Stimulated activated CD8-positive, alpha-beta memory T cell treated with anti-CD3 and anti-CD28 coated beads, Interleukin-4, amount 100 ng/mL, for 24 hours (primary cell): ENCODE measurements around the gene CADPS2.

ENCODE experiments used
- DNase-seq: peaks from one replicate; pipeline ENCODE4 v3.0.0-alpha.2; 2020; ENCODE audit warnings: low read depth

The CADPS2 gene

GRCh38 chr7:122600042-122600441, 286.2 kb downstream of the CADPS2 start:
- DNase-seq = no peak

- DNase-seq = no peak
Measured at GRCh38 chr7:122597277-122597676, 289.0 kb downstream of the CADPS2 start.

GRCh38 chr7:122595885-122596284, 290.4 kb downstream of the CADPS2 start:
- no peak for DNase-seq

- DNase-seq = no peak
Measured at GRCh38 chr7:122588621-122589020, 297.6 kb downstream of the CADPS2 start.

GRCh38 chr7:122584676-122585251, 301.5 kb downstream of the CADPS2 start:
- no peak for DNase-seq

- DNase-seq = no peak
Measured at GRCh38 chr7:122578350-122578749, 307.9 kb downstream of the CADPS2 start.

GRCh38 chr7:122577449-122578003, 308.7 kb downstream of the CADPS2 start:
- no peak for DNase-seq

GRCh38 chr7:122572706-122573105, 313.6 kb downstream of the CADPS2 start:
- DNase-seq = no peak

GRCh38 chr7:122561326-122561725, 324.9 kb downstream of the CADPS2 start:
- DNase-seq = no peak

GRCh38 chr7:122556873-122557542, 329.3 kb downstream of the CADPS2 start:
- DNase-seq = no peak

- no peak for DNase-seq
Measured at GRCh38 chr7:122556219-122556618, 330.0 kb downstream of the CADPS2 start.

- DNase-seq = no peak
Measured at GRCh38 chr7:122553761-122554160, 332.5 kb downstream of the CADPS2 start.

- no peak for DNase-seq
Measured at GRCh38 chr7:122552769-122553168, 333.5 kb downstream of the CADPS2 start.

GRCh38 chr7:122550545-122550944, 335.7 kb downstream of the CADPS2 start:
- no peak for DNase-seq

- DNase-seq = no peak
Measured at GRCh38 chr7:122549578-122549977, 336.7 kb downstream of the CADPS2 start.

- no peak for DNase-seq
Measured at GRCh38 chr7:122546496-122546895, 339.8 kb downstream of the CADPS2 start.

- no peak for DNase-seq
Measured at GRCh38 chr7:122544463-122544862, 341.8 kb downstream of the CADPS2 start.

GRCh38 chr7:122543891-122544290, 342.4 kb downstream of the CADPS2 start:
- DNase-seq = no peak

- no peak for DNase-seq
Measured at GRCh38 chr7:122543166-122543565, 343.1 kb downstream of the CADPS2 start.

- no peak for DNase-seq
Measured at GRCh38 chr7:122535086-122535485, 351.2 kb downstream of the CADPS2 start.

- no peak for DNase-seq
Measured at GRCh38 chr7:122532406-122533269, 353.6 kb downstream of the CADPS2 start.

- DNase-seq = no peak
Measured at GRCh38 chr7:122528879-122529481, 357.3 kb downstream of the CADPS2 start.
